SIG-M5 treated with dmso at 0.1 percent for 504 hours (cell line): ENCODE measurements around the gene CERK.
A peak's percentile ranks its signal among the peaks of the same experiment; 100 is the strongest.
"Not testable (repeated sequence)": the region's sequence is repeated elsewhere in the genome, so short reads cannot be mapped to it uniquely, and the experiment has no call there.

Source experiments
- DNase-seq: peaks from one replicate; lab custom pipeline; 2025; ENCODE audit not compliant: unreplicated experiment; lab: John Stamatoyannopoulos, UW

Gene CERK

GRCh38 chr22:46749682-46750529 is 11.9 kb upstream of the CERK start:
- DNase-seq, result no peak

DNA sequence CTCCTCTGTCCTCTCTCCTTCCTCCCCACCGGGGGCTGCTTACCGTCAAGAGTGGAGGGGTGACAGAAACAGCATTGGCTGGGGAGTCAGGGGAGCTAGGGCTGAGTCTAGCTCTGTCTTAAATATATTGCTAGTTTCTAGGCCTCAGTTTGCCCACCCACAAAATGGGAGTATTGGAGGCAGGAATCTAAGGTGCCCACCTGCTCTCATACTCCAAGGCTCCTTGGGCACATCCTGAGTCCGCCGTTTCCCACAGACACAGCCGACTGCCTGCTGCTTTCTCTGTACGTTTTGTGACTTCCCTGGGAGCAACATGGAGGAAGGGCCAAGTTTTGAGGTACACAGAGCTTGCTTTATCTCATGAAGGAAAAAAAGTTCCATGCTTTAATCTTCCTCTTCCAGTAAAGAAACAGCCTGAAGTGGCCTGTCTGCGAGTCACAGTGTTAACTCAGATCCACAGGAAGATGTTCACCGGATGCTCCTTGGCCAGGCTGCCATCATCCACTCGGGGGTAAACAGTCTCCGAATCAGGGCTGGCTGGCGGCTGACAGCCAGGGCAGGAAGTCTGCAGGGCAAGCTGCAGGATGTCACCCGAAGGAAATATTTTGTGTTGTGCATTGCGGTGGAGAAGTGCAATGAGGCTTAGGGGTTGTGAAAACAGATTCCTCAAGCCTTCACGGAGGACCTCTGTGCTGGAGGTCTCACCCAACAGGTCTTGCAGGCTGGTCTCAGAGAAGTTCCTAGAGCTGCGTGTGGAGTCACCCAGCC is 11.0 kb upstream of the CERK start:
- DNase-seq, result peak; percentile 18

DNA sequence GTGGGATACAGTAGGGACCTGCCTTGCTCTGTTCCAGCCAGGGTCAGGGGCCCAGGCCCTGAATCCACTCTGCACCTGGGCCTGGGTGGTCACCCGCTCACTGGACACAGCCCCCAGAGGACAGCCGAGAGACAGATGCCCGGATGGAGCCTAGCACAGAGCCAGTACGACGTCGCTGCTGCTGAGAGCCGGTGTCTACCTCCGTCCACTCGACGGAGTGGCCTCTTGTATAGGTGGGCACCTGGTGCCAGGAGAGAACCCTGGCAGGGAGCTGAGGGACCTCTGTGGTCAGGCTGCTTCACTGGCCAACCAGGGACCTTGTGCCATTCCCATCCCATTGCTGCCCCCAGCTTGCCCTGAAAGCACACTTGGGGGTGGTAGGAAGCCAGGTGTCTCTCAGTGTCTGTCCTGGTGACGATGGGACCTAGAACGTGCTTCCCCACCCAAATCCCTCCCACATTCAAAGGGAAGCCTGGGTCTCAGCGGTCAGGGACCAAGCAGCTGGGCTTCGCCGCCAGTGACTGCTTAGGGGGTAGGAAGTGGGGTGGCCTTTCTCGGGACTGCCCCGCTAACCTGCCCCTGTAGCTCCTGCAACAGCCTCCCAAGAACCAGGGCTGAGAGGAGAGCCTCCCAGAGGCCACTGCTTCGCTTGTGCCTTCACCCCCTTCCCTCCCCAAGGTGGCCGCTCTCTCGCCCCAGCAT is 10.3 kb upstream of the CERK start:
- DNase-seq, result no peak

- DNase-seq, result no peak
These were observed 9.6 kb upstream of the CERK start for GRCh38 chr22:46747646-46748045.

- no peak for DNase-seq
These were observed 8.6 kb upstream of the CERK start for GRCh38 chr22:46746620-46747019.

- no peak for DNase-seq
These were observed 8.1 kb upstream of the CERK start for GRCh38 chr22:46746192-46746591.

DNA sequence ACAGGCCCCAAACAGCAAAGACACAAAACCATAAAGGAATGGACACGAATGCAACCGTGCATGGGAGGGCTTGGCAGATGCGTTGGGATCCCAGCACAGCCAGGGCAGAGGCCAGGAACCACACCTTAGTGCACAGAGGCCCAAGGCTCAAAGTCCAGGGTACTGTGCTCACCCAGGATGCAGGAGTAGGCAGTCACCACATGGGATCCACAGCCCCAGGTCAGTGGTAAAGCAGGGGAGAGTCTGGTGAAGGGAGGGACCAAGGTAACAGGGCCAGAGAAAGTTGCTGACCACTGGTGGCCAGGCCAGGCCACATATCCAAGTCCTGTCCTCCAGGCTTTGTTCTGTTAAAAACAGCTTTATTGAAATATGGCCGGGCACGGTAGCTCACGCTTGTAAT is 6.5 kb upstream of the CERK start:
- DNase-seq, result no peak

GRCh38 chr22:46742576-46743221 is 4.6 kb upstream of the CERK start:
- DNase-seq, result peak; percentile 15

- DNase-seq, result no peak
These were observed 4.0 kb upstream of the CERK start for GRCh38 chr22:46741974-46742519.

DNA sequence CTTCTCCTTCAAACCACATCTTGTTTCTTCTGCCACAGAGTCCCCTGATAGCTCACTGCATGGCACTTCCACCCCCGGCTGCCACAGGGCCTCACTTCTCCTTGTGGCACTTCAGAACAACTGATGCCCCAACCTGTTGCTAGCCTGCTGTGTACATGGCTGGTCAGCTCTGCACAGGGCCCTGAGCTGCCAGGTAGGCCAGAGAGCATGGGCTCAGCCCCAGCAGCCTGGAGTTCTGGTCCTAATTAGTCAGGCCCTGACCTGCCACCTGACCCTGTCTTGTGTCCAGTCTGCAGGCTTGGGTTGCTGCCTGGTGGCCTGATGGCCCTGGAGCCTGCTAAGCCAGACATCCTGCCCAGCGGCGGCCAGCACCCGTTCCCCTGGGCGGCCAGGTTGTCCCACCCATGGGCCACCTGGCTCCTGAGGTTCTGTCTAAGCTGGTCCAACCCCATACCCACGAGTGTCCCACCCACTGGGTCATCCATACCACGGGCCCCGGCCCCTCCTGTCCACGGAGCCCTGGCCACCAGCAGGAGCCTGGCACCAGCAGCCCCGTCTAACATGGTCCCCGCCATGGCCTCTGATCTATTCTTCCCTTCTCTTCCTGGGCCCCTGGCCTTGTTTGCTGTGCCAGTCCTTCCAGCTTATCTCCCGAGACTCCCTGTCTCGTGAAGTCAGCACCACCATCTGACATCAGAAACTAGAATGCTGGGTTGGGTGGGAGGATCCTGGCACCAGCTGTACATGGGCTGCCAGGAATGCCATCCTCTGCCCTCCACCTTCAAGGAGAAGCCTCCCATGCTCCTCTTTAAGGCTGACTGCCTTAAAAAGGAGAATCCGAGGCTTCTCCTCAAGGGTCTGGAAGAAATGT is 3.1 kb upstream of the CERK start:
- no peak for DNase-seq

DNA sequence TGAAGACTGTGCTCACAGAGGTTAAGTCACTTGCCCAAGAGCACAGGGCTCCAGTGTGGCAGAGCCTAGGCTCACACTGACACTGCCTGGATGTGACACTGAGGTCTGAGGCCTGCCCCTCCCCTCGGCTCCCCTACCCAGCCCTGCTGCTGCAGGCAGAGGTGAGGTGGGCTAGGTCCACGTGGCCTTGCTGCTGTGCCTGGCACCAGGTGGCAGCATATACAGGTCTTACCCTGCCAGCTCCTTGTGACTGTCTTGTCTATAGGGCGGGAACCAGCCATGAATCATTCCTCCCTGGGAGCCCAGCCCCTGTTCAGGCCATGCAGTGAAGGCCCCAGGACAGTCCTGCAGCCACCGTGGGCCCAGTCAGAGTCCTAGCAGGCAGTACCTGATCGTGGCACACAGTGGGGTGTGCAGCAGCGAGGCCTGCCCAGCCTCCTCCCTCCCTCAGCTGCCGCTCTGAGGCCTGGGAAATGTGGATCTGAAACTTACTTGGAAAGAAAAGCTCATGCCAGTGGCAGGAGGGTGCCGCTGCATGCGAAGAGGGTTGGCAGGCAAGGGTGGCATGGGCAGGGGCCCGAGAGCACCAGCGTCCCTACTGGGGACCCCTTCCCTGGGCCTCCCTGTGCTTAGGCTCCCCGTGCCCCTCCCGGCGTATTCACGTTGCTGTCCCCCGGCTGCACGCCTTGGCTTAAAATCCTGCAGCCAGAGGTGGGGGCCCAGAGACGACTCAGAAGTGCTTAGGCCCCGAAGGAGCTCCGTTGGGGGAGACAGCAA is 1.2 kb upstream of the CERK start:
- no peak for DNase-seq

- DNase-seq, result no peak
These were observed 618 bp upstream of the CERK start for GRCh38 chr22:46738647-46739093.

- DNase-seq, result peak; percentile 73
These were observed 712 bp downstream of the CERK start for GRCh38 chr22:46737105-46737975.

DNA sequence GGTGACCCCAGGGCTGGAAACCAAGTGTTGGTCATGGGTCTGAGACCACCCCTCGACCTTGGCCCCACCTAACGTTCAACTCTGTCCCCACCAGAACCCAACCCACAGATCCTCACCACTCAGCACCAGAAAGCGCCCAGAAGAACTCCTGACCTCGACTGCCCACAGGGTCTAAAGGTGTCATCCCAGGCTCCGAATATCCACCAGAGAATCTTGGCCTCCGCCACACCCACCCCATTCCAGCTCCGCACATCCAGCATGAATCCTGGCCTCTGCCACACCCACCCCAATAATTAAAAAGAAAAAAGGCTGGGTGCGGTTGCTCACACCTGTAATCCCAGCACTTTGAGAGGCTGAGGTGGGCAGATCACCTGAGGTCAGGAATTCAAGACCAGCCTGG is 1.3 kb downstream of the CERK start:
- no peak for DNase-seq

DNA sequence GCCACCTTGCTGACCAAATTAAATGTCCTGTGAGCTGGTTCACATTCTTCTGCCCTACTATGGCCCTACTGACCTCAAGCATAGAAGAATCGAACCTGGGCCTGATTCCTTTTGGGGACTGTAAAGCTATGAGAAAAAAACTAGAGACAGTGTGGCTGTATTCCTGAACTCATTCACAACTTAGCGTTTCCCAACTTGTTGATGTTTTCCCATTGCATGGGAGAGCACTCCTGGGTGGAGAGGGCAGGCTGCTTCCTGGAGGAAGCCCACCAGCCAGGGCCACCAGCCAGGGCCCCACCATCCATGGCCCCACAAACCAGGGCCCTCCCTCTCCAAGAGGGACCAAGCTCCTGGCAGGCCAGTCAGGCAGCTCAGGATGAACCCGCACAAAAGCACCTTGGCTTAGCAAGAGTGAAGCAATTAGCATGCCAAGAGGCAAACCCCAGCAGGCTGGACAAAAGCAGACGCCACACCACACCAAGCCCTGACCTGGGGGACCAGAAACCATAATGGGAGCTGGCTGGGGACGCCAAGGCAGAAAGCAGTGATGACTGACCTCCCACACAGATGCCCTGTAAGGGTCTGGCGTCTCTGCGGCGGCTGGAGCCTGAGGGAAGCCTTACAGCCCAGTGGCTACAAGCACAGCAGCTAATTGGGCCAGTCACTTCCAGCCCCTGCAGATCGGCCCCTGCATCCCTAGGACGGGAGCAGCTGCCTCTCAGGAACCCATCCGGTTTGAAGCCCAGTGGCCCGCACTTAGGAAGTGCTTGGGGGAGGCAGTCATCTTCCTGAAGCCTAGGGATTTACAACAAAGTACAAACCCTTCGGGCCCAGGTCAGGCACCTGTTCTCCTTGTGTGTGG is 2.1 kb downstream of the CERK start:
- DNase-seq, result no peak

GRCh38 chr22:46734830-46735453 is 3.1 kb downstream of the CERK start:
- DNase-seq, result peak; percentile 68

- DNase-seq, result not testable (repeated sequence)
These were observed 3.8 kb downstream of the CERK start for GRCh38 chr22:46734213-46734722.
